IMR-90 (cell line): ENCODE measurements around the gene WNK1. TPM values are rescaled to one million over a fixed set of nuclear protein-coding genes. Genes with fewer than 3 reads are reported as not detected.

Experiments
- ATAC-seq: fragments of 200-7000 bp; cut with Tn5 transposase; 2 replicates; pipeline ENCODE4 v1.9.1; 2020; ENCODE audit warnings: low read depth, mild to moderate bottlenecking, moderate library complexity
- BruUV-seq: library from RNA; stranded (reverse); fragments of 400-500 nt; replicated peaks from 2 replicates; lab custom pipeline; 2021; lab: Mats Ljungman, UMichigan
- CTCF ChIA-PET: fragments of 300-600 bp; formaldehyde crosslinking; extraction: SDS; loops from one replicate; lab custom pipeline; 2021; ENCODE audit warnings: antibody characterized with exemption; lab: Yijun Ruan, JAX
- POLR2A ChIA-PET: fragments of 300-600 bp; sonication (Branson Sonifier 250); formaldehyde crosslinking; loops from one replicate; lab custom pipeline; 2022; ENCODE audit warnings: antibody characterized with exemption; ENCODE audit not compliant: unreplicated experiment; lab: Charles Lee
- DNase-seq: peaks from one replicate; pipeline ENCODE4 v3.0.0; 2013
- H2AFZ ChIP-seq: replicated peaks from 2 replicates; pipeline ENCODE3; 2013; ENCODE audit warnings: low read length, mild to moderate bottlenecking; ENCODE audit not compliant: poor library complexity
- H2AK5ac ChIP-seq: 2 replicates; pipeline ENCODE4 v1.6.1; 2013; ENCODE audit warnings: low read depth, low read length, inconsistent platforms
- H2AK9ac ChIP-seq: replicated peaks from 2 replicates; pipeline ENCODE3; 2013; ENCODE audit warnings: mild to moderate bottlenecking, low read depth, low read length, moderate library complexity; ENCODE audit not compliant: poor library complexity
- H2BK120ac ChIP-seq: 2 replicates; pipeline ENCODE4 v1.6.1; 2013; ENCODE audit warnings: low read depth, low read length, inconsistent platforms
- H2BK15ac ChIP-seq: 3 replicates; pipeline ENCODE4 v1.6.1; 2013; ENCODE audit warnings: low read depth, low read length, inconsistent platforms
- H2BK20ac ChIP-seq: 2 replicates; pipeline ENCODE4 v1.6.1; 2013; ENCODE audit warnings: low read depth, mild to moderate bottlenecking, inconsistent platforms, low read length, moderate library complexity
- H2BK5ac ChIP-seq: 2 replicates; pipeline ENCODE4 v1.6.1; 2013; ENCODE audit warnings: mild to moderate bottlenecking, low read depth, low read length, inconsistent platforms; ENCODE audit not compliant: poor library complexity, severe bottlenecking
- H3K14ac ChIP-seq: replicated peaks from 2 replicates; pipeline ENCODE4 v1.6.1; 2013; ENCODE audit warnings: low read depth, low read length, inconsistent platforms
- H3K18ac ChIP-seq: 2 replicates; pipeline ENCODE4 v1.6.1; 2013; ENCODE audit warnings: low read depth, low read length, control low read depth
- H3K23ac ChIP-seq: 2 replicates; pipeline ENCODE4 v1.6.1; 2013; ENCODE audit warnings: low read depth, low read length, inconsistent platforms
- H3K27ac ChIP-seq: 2 replicates; pipeline ENCODE4 v1.5.1; 2013; ENCODE audit warnings: mild to moderate bottlenecking, control low read depth, low read length; ENCODE audit not compliant: insufficient read depth
- H3K27me3 ChIP-seq: 2 replicates; pipeline ENCODE4 v1.6.1; 2013; ENCODE audit warnings: low read length; ENCODE audit not compliant: control insufficient read depth, insufficient read depth
- H3K36me3 ChIP-seq: 2 replicates; pipeline ENCODE4 v1.6.1; 2013; ENCODE audit warnings: low read length, mixed read lengths; ENCODE audit not compliant: control insufficient read depth, insufficient read depth
- H3K4ac ChIP-seq: 2 replicates; pipeline ENCODE4 v1.6.1; 2013; ENCODE audit warnings: low read depth, low read length, inconsistent platforms
- H3K4me1 ChIP-seq: 2 replicates; pipeline ENCODE4 v1.6.1; 2013; ENCODE audit warnings: low read length, mixed read lengths; ENCODE audit not compliant: control insufficient read depth, insufficient read depth
- H3K4me2 ChIP-seq: 2 replicates; pipeline ENCODE4 v1.6.1; 2013; ENCODE audit warnings: low read depth, mild to moderate bottlenecking, control low read depth, low read length, moderate library complexity
- H3K4me3 ChIP-seq: 2 replicates; pipeline ENCODE4 v1.5.1; 2013; ENCODE audit warnings: low read depth, mild to moderate bottlenecking, control low read depth, low read length, moderate library complexity; ENCODE audit not compliant: insufficient read depth
- H3K56ac ChIP-seq: 2 replicates; pipeline ENCODE4 v1.6.1; 2013; ENCODE audit warnings: low read length, inconsistent platforms; ENCODE audit not compliant: insufficient read depth; ENCODE audit errors: extremely low read depth
- H3K79me1 ChIP-seq, 2 experiments: 2 replicates each; pipeline ENCODE4 v1.6.1; 2013; ENCODE audit warnings: low read length in 2 of 2, inconsistent platforms in 1 of 2, low read depth in 1 of 2
- H3K9ac ChIP-seq: 2 replicates; pipeline ENCODE4 v1.6.1; 2013; ENCODE audit warnings: low read depth, low read length, control low read depth
- H3K9me1 ChIP-seq: 2 replicates; pipeline ENCODE4 v1.6.1; 2013; ENCODE audit warnings: low read length, inconsistent platforms; ENCODE audit not compliant: insufficient read depth
- H3K9me3 ChIP-seq: 2 replicates; pipeline ENCODE4 v1.6.1; 2013; ENCODE audit warnings: low read length; ENCODE audit not compliant: control insufficient read depth, insufficient read depth
- H4K20me1 ChIP-seq: 2 replicates; pipeline ENCODE4 v1.6.1; 2013; ENCODE audit warnings: low read length, inconsistent platforms; ENCODE audit not compliant: insufficient read depth
- H4K5ac ChIP-seq: 2 replicates; pipeline ENCODE4 v1.6.1; 2013; ENCODE audit warnings: mild to moderate bottlenecking, low read depth, low read length, control low read depth
- H4K8ac ChIP-seq, 2 experiments: 2 replicates each; pipeline ENCODE4 v1.6.1; 2013; ENCODE audit warnings: low read depth in 2 of 2, low read length in 2 of 2, control low read depth in 1 of 2, inconsistent platforms in 1 of 2
- H4K91ac ChIP-seq: 2 replicates; pipeline ENCODE4 v1.6.1; 2013; ENCODE audit warnings: low read depth, low read length, inconsistent platforms; ENCODE audit not compliant: insufficient read depth
- BHLHE40 ChIP-seq: fragments of 150-350 bp; IDR thresholded peaks from 2 replicates; pipeline ENCODE4 v1.6.1; 2016; ENCODE audit warnings: mild to moderate bottlenecking, low read depth, low read length
- CEBPB ChIP-seq: IDR thresholded peaks from 2 replicates; pipeline ENCODE4 v1.6.1; 2012; ENCODE audit warnings: low read depth, low read length, improper control_type of control experiment
- CHD1 ChIP-seq: IDR thresholded peaks from 2 replicates; pipeline ENCODE4 v1.6.1; 2012; ENCODE audit warnings: low read depth, low read length, improper control_type of control experiment
- FOS ChIP-seq: fragments of 150-350 bp; IDR thresholded peaks from 2 replicates; pipeline ENCODE4 v1.6.1; 2016; ENCODE audit warnings: low read depth, low read length
- MAFK ChIP-seq: IDR thresholded peaks from 2 replicates; pipeline ENCODE4 v1.6.1; 2012; ENCODE audit warnings: low read depth, low read length, improper control_type of control experiment
- MAZ ChIP-seq: IDR thresholded peaks from 2 replicates; pipeline ENCODE4 v1.6.1; 2012; ENCODE audit warnings: low read depth, mild to moderate bottlenecking, low read length, improper control_type of control experiment, moderate library complexity, borderline replicate concordance
- MXI1 ChIP-seq: IDR thresholded peaks from 2 replicates; pipeline ENCODE4 v1.6.1; 2012; ENCODE audit warnings: low read depth, mild to moderate bottlenecking, low read length, moderate library complexity, borderline replicate concordance
- NFE2L2 ChIP-seq: fragments of 150-350 bp; IDR thresholded peaks from 2 replicates; pipeline ENCODE4 v1.6.1; 2016; ENCODE audit warnings: low read depth, mild to moderate bottlenecking, low read length
- POLR2A ChIP-seq: IDR thresholded peaks from 2 replicates; pipeline ENCODE4 v1.6.1; 2012; ENCODE audit warnings: mild to moderate bottlenecking, low read depth, low read length
- RAD21 ChIP-seq: IDR thresholded peaks from 2 replicates; pipeline ENCODE4 v1.6.1; 2012; ENCODE audit warnings: low read length, improper control_type of control experiment
- RCOR1 ChIP-seq: IDR thresholded peaks from 2 replicates; pipeline ENCODE4 v1.6.1; 2012; ENCODE audit warnings: mild to moderate bottlenecking, low read length, improper control_type of control experiment; ENCODE audit not compliant: insufficient replicate concordance
- RFX5 ChIP-seq: IDR thresholded peaks from 2 replicates; pipeline ENCODE4 v1.8.0; 2012; ENCODE audit warnings: low read depth, mild to moderate bottlenecking, low read length, moderate library complexity
- SMC3 ChIP-seq: fragments of 150-350 bp; IDR thresholded peaks from 2 replicates; pipeline ENCODE4 v1.6.1; 2016; ENCODE audit warnings: low read depth, mild to moderate bottlenecking, antibody characterized with exemption, low read length, moderate library complexity
- USF2 ChIP-seq: fragments of 150-350 bp; IDR thresholded peaks from 2 replicates; pipeline ENCODE4 v1.6.1; 2017; ENCODE audit warnings: mild to moderate bottlenecking, antibody characterized with exemption, low read length, low read depth
- WGBS, 2 experiments: methylation state at CpG; one replicate each; pipeline versions ENCODE4 v1.1.5 to v1.1.7; 2013; ENCODE audit warnings: missing lambda C conversion rate in 2 of 2; ENCODE audit not compliant: insufficient read length in 1 of 2; ENCODE audit errors: extremely low coverage in 2 of 2; 5-methylcytosine and 5-hydroxymethylcytosine counted together
- dilution Hi-C: fragments of 300-500 bp; cut with HindIII; formaldehyde crosslinking; loops from one replicate; pipeline ENCODE4 v1.14.3; 2018; ENCODE audit warnings: low sequenced_read_pairs; ENCODE audit not compliant: unreplicated experiment
- in situ Hi-C: fragments of 300-500 bp; cut with MboI; formaldehyde crosslinking; loops from 3 replicates; pipeline ENCODE4 v1.14.3; 2019; ENCODE audit warnings: low sequenced_read_pairs, inconsistent platforms, mixed read lengths
- intact Hi-C: fragments of 100-400 bp; cut with micrococcal nuclease; formaldehyde crosslinking; loops from 2 replicates; pipeline ENCODE4 v1.10.0; 2022
- polyA plus RNA-seq, 3 experiments: library from polyadenylated mRNA; depleted of rRNA; stranded (reverse); fragments of >200 nt; gene quantifications; 2 replicates each; pipeline ENCODE4 v1.2.3, GENCODE V29; 2012; ENCODE audit warnings: low replicate concordance in 1 of 3
- total RNA-seq: library from RNA; depleted of rRNA; stranded (reverse); fragments of >200 nt; gene quantifications from 2 replicates; pipeline ENCODE4 v1.2.3, GENCODE V29; 2012
- TF ChIP-seq, protein P1 (sequence below): conservative IDR thresholded peaks from 2 replicates; pipeline ENCODE4 v1.5.1; 2012; ENCODE audit warnings: mild to moderate bottlenecking, low read depth, low read length, improper control_type of control experiment
- TF ChIP-seq, protein P2 (sequence below): fragments of 150-350 bp; IDR thresholded peaks from 2 replicates; pipeline ENCODE4 v1.6.1; 2016; ENCODE audit warnings: low read depth, mild to moderate bottlenecking, low read length, moderate library complexity, borderline replicate concordance

The WNK1 gene
- total and polyA plus RNA-seq, 2 of the 4 experiments (the other 2 are of a cell fraction) = 36.9 to 42.8 TPM

GRCh38 chr12:820336-820735 is 68.0 kb downstream of the WNK1 start:
- TF ChIP-seq, protein P1, sequence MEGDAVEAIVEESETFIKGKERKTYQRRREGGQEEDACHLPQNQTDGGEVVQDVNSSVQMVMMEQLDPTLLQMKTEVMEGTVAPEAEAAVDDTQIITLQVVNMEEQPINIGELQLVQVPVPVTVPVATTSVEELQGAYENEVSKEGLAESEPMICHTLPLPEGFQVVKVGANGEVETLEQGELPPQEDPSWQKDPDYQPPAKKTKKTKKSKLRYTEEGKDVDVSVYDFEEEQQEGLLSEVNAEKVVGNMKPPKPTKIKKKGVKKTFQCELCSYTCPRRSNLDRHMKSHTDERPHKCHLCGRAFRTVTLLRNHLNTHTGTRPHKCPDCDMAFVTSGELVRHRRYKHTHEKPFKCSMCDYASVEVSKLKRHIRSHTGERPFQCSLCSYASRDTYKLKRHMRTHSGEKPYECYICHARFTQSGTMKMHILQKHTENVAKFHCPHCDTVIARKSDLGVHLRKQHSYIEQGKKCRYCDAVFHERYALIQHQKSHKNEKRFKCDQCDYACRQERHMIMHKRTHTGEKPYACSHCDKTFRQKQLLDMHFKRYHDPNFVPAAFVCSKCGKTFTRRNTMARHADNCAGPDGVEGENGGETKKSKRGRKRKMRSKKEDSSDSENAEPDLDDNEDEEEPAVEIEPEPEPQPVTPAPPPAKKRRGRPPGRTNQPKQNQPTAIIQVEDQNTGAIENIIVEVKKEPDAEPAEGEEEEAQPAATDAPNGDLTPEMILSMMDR = no peak
- TF ChIP-seq MXI1 (no peak), RCOR1 (no peak), FOS (no peak), CEBPB (no peak), USF2 (no peak), NFE2L2 (no peak), POLR2A (no peak), SMC3 (no peak), MAZ (no peak), RFX5 (no peak), MAFK (no peak), CHD1 (no peak), BHLHE40 (no peak), RAD21 (no peak)
- TF ChIP-seq, protein P2, sequence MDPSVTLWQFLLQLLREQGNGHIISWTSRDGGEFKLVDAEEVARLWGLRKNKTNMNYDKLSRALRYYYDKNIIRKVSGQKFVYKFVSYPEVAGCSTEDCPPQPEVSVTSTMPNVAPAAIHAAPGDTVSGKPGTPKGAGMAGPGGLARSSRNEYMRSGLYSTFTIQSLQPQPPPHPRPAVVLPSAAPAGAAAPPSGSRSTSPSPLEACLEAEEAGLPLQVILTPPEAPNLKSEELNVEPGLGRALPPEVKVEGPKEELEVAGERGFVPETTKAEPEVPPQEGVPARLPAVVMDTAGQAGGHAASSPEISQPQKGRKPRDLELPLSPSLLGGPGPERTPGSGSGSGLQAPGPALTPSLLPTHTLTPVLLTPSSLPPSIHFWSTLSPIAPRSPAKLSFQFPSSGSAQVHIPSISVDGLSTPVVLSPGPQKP = no peak
- H3K18ac ChIP-seq = no peak overlapping the region
- H4K8ac ChIP-seq = no peak overlapping the region
- no peak overlapping the region for H4K91ac ChIP-seq
- no peak overlapping the region for H3K9ac ChIP-seq
- in situ Hi-C loops = no loop called here
- intact Hi-C loops = no loop called here
- no peak overlapping the region for H3K14ac ChIP-seq
- H4K5ac ChIP-seq = no peak overlapping the region
- H3K4me1 ChIP-seq = no peaks in the 10 kb centered on the region
- H3K23ac ChIP-seq = no peak overlapping the region
- no peak overlapping the region for H2BK5ac ChIP-seq
- peaks cover 25% of the 10 kb centered on the region; the same call in 1 of the 2 replicates for H4K20me1 ChIP-seq
- H3K56ac ChIP-seq = no peak overlapping the region
- no peak overlapping the region for H2BK120ac ChIP-seq
- H3K4ac ChIP-seq = no peak overlapping the region
- no peak overlapping the region for H3K27ac ChIP-seq
- ChIA-PET CTCF (no interaction called here), POLR2A (no interaction called here)
- peaks cover 23 to 60% of the 10 kb centered on the region in 2 experiments for H3K79me1 ChIP-seq
- no peak overlapping the region for H2BK15ac ChIP-seq
- no peaks in the 10 kb centered on the region for H3K9me3 ChIP-seq
- no peak overlapping the region for H2BK20ac ChIP-seq
- no peak overlapping the region for H2AK5ac ChIP-seq
- DNase-seq = no peak
- H2AFZ ChIP-seq = no peak overlapping the region
- no peak overlapping the region for H2AK9ac ChIP-seq
- peaks cover 6% of the 10 kb centered on the region for H3K9me1 ChIP-seq
- no peaks in the 10 kb centered on the region for H3K27me3 ChIP-seq
- no CpG with 5 or more reads among the region's 1 CpG for WGBS, 2 experiments
- no peak overlapping the region for H3K4me2 ChIP-seq
- H3K4me3 ChIP-seq = no peak overlapping the region
- no TSS peak for BruUV-seq
- dilution Hi-C loops = no loop called here
- no peak for ATAC-seq
- peaks cover 1% of the 10 kb centered on the region; the same call in 1 of the 2 replicates for H3K36me3 ChIP-seq
